Uterus (tissue), 4 donors: ENCODE data around the gene PEAK1. TPM values are rescaled to one million over a fixed set of nuclear protein-coding genes. Genes with fewer than 3 reads are reported as not detected.

ENCODE experiments used
- DNase-seq, 2 donors: peaks; one replicate each; pipeline ENCODE4 v3.0.0-alpha.2; 2019 to 2020
- H3K27ac ChIP-seq, 2 donors: fragments of 200-600 bp; sonication (generic); 1 replicate in 1 of 2; 2 replicates in 1 of 2; pipeline ENCODE4 v1.5.1; 2016 to 2018
- H3K27me3 ChIP-seq, 2 donors: fragments of 200-600 bp; sonication (generic); one replicate each; pipeline ENCODE4 v1.5.1; 2018 to 2019; ENCODE audit warnings: control low read depth in 1 of 2
- H3K36me3 ChIP-seq, 2 donors: fragments of 200-600 bp; sonication (generic); one replicate each; pipeline ENCODE4 v1.5.1; 2019; ENCODE audit warnings: control low read depth in 1 of 2
- H3K4me1 ChIP-seq, 2 donors: fragments of 200-600 bp; sonication (generic); one replicate each; pipeline ENCODE4 v1.5.1; 2018 to 2019; ENCODE audit warnings: control low read depth in 1 of 2
- H3K4me3 ChIP-seq, 2 donors: fragments of 200-600 bp; sonication (generic); 1 replicate in 1 of 2; 2 replicates in 1 of 2; pipeline ENCODE4 v1.5.1; 2018 to 2019; ENCODE audit warnings: mild to moderate bottlenecking in 1 of 2
- H3K9me3 ChIP-seq, 2 donors: fragments of 200-600 bp; sonication (generic); one replicate each; pipeline ENCODE4 v1.5.1; 2019; ENCODE audit warnings: control low read depth in 1 of 2
- CTCF ChIP-seq, 4 experiments: fragments of 200-600 bp in 2 of 4; fragments of 450-650 bp in 2 of 4; sonication (generic) in 2 of 4; IDR thresholded peaks; one replicate each; pipeline ENCODE4 v1.5.1; 2016 to 2019; ENCODE audit warnings: antibody characterized with exemption in 4 of 4, mild to moderate bottlenecking in 2 of 4, moderate library complexity in 1 of 4
- POLR2A ChIP-seq, 2 donors: fragments of 450-650 bp; IDR thresholded peaks; one replicate each; pipeline ENCODE4 v1.6.1; 2016; ENCODE audit warnings: antibody characterized with exemption in 2 of 2, mild to moderate bottlenecking in 1 of 2, moderate library complexity in 1 of 2
- intact Hi-C: fragments of 100-400 bp; cut with DNase I; formaldehyde crosslinking; loops from one replicate; pipeline ENCODE4 v1.15.1; 2023; ENCODE audit warnings: low total_unique reads
- total RNA-seq, 4 donors: library from RNA; depleted of rRNA in 3 of 4; stranded (reverse); fragments of >200 nt in 3 of 4; gene quantifications; one replicate each; pipeline versions ENCODE4 v1.1.0 to v1.2.4, GENCODE V29; 2014 to 2023
- donor health status: DM: yes; HTN: yes; CAD: no.

PEAK1 gene
- total RNA-seq, 4 donors from 2014 or later, result 14.4 to 87.3 (median 43.5) TPM

- no peaks in the 10 kb centered on the region for H3K27me3 ChIP-seq
- H3K9me3 ChIP-seq, result no peaks in the 10 kb centered on the region
- H3K36me3 ChIP-seq, result no peaks in the 10 kb centered on the region
- TF ChIP-seq CTCF (IDR thresholded peaks at IDR 0.05) (no peak), POLR2A (IDR thresholded peaks at IDR 0.05) (no peak)
- DNase-seq, result no peak
- no peaks in the 10 kb centered on the region for H3K4me1 ChIP-seq
- H3K27ac ChIP-seq, result no peak overlapping the region
- H3K4me3 ChIP-seq, result no peak overlapping the region
- intact Hi-C loops, result no loop called here
These were observed 322.0 kb downstream of the PEAK1 start for GRCh38 chr15:77097921-77098320.

- TF ChIP-seq CTCF (IDR thresholded peaks at IDR 0.05), result no peak
- TF ChIP-seq POLR2A (IDR thresholded peaks at IDR 0.05), result no peak
- Histone ChIP-seq H3K4me1 (no peaks in the 10 kb centered on the region), H3K4me3 (no peak overlapping the region), H3K36me3 (no peaks in the 10 kb centered on the region), H3K27me3 (no peaks in the 10 kb centered on the region), H3K9me3 (no peaks in the 10 kb centered on the region), H3K27ac (no peak overlapping the region)
- intact Hi-C loops, result no loop called here
- DNase-seq, result no peak
These were observed 322.6 kb downstream of the PEAK1 start for GRCh38 chr15:77097248-77097721.

- no peak for DNase-seq
- TF ChIP-seq POLR2A (IDR thresholded peaks at IDR 0.05) (no peak), CTCF (IDR thresholded peaks at IDR 0.05) (no peak)
- H3K4me1 ChIP-seq, result no peaks in the 10 kb centered on the region
- no peaks in the 10 kb centered on the region for H3K27me3 ChIP-seq
- H3K9me3 ChIP-seq, result no peaks in the 10 kb centered on the region
- intact Hi-C loops, result no loop called here
- no peak overlapping the region for H3K4me3 ChIP-seq
- H3K27ac ChIP-seq, result no peak overlapping the region
- H3K36me3 ChIP-seq, result no peaks in the 10 kb centered on the region
These were observed 323.4 kb downstream of the PEAK1 start for GRCh38 chr15:77096541-77096940.

GRCh38 chr15:77096138-77096537 is 323.8 kb downstream of the PEAK1 start:
- intact Hi-C loops, result no loop called here
- no peak for DNase-seq

More at GRCh38 chr15:77096138-77096537, 323.8 kb downstream of the PEAK1 start:
- Histone ChIP-seq H3K4me1 (no peaks in the 10 kb centered on the region), H3K36me3 (no peaks in the 10 kb centered on the region), H3K9me3 (no peaks in the 10 kb centered on the region), H3K27me3 (no peaks in the 10 kb centered on the region), H3K27ac (no peak overlapping the region), H3K4me3 (no peak overlapping the region)
- TF ChIP-seq POLR2A (IDR thresholded peaks at IDR 0.05), result no peak
- no peak for TF ChIP-seq CTCF (IDR thresholded peaks at IDR 0.05)
